SU-DHL-6 (cell line): ENCODE results near the gene ADD1.

Source experiments
- CTCF ChIP-seq: fragments of 200-600 bp; sonication (generic); IDR thresholded peaks from one replicate; pipeline ENCODE4 v1.5.1; 2017; ENCODE audit warnings: antibody characterized with exemption, mild to moderate bottlenecking, low read length, moderate library complexity; ENCODE audit not compliant: insufficient read depth, poor library complexity, severe bottlenecking
- EZH2phosphoT487 ChIP-seq: fragments of 200-600 bp; sonication (generic), shearing (Covaris generic); conservative IDR thresholded peaks from 2 replicates; pipeline ENCODE4 v1.6.1; 2018; ENCODE audit warnings: mild to moderate bottlenecking, antibody characterized with exemption, low read length, moderate library complexity, mixed read lengths

- TF ChIP-seq CTCF (no peak), EZH2phosphoT487 (no peak)
These were observed 117.8 kb downstream of the ADD1 start for GRCh38 chr4:2961421-2961810.
